Glomerular visceral epithelial cell (primary cell): ENCODE measurements around the gene NAGLU.
A peak's percentile ranks its signal among the peaks of the same experiment; 100 is the strongest.

ENCODE experiments used
- DNase-seq: peaks from one replicate; pipeline ENCODE4 v3.0.0-alpha.2; 2016; ENCODE audit errors: extremely low spot score

NAGLU gene

GRCh38 chr17:42536048-42536371 is at the start of gene NAGLU:
Gene NAGLU (plus strand): TSS chr17:42536241. CDS start chr17:42536273, 32 bp downstream.
- DNase-seq: peak; percentile 86

DNA sequence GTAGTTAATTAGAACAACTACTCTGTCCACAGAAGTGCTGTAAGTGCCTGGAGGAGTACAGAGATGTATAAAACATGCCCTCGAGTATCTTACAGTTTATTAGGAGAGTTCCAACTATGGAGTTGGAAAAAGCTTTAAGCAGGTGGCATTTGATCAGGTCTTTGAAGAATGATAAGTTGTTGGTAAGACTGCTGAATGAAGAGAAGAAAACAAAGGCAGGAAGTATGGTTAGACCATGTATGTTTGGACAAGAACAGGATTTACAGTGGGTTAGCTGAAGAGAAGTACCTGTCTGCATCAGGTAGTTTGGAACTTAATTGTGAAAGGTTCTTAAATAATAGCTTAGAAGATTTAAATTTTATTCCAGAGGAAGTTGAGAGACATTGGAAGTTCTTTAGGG is 48.0 kb upstream of the NAGLU start:
- DNase-seq: no peak

DNA sequence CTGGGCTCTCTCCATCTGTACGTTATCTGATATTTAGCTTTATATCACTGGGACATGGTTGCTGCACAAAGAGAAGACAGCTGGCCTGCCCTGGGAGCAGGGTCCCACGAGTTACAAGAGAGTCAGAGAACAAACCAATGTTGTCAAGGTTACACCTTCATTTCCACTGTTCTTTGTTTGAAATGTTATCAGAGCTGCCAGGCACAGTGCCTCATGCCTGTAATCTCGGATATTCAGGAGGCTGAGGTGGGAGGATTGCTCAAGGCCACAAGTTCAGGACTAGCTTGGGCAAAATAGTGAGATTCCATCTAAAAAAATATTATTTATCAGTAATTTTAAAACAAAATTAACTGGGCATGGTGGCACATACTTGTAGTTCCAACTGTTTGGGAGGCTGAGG is 42.7 kb upstream of the NAGLU start:
- DNase-seq: no peak

- no peak for DNase-seq
Observed at GRCh38 chr17:42494673-42495072, 41.4 kb upstream of the NAGLU start.

- no peak for DNase-seq
Observed at GRCh38 chr17:42498828-42499227, 37.2 kb upstream of the NAGLU start.

GRCh38 chr17:42502091-42502490 is 34.0 kb upstream of the NAGLU start:
- DNase-seq: no peak

DNA sequence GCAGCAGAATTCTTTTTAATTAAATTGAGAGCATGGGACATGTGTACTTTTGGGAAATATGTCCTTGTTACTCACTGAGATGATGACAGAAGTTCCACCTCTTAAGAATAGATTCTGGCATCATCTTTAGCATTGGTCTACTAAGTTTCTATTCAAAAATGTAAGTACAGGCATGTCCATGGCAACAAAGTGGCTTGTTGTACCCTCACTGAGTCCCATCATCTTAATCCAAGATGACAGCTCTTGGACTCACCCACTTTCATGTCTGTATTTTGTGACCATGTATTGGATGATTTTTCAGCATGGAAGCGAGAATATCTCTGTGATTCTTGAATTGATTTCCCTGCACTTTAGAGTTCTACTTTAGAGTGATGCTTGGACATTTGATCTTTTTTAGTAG is 33.1 kb upstream of the NAGLU start:
- no peak for DNase-seq

- no peak for DNase-seq
Observed at GRCh38 chr17:42507671-42508070, 28.4 kb upstream of the NAGLU start.

DNA sequence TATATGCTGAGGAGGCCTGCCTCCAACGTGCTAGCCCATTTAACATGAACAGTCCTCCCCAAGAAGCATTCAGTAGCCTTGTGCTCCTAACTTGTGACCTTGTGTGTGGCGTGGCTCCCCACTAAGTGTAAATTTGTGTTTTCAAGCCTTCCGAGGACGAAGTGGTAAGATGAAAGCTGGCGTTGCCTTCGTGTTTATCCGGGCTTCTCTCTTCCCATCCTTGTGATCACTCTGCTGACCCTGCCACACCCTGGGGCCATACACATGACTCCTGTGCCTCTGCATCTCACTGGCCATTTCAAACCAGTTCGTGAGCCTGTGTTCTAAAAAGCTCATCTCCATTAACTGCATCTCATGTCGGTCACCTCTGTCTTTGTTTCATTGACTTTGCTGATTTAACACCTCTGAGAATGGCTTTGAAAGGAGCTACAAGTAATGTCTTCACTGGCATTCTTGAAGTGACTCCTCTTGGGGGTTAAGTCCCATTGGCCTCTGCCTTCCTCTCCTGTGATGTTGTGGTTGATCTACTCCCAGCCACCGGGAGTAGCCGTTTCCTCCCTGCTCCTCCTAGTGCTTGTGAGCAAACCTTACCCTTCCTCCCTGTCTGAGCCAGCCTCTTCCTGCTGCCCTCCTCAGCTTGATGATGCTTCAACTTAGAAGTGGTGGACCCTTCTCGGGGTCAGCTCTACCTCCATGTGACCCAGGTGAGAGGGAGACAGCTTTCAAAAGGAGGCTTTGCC is 27.4 kb upstream of the NAGLU start:
- no peak for DNase-seq

DNA sequence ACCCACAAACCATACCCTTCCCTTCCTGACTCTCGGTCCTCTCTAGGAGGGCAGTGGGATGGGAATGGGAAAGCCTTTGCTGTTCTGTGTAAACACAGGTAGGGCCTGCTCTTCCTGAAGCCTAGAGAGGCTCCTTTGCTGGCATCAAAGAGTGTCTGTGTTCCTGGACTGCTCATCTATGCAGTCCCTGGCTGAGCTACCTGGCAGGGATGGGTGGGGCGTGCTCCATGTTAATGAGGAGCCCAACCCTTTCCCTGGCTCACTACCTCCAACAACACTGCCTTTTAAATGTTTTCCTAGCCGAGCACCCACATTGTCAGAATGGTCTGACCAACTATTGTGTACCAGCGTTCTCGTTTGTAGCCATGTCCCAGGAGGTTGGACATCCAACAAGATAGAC is 26.6 kb upstream of the NAGLU start:
- no peak for DNase-seq

DNA sequence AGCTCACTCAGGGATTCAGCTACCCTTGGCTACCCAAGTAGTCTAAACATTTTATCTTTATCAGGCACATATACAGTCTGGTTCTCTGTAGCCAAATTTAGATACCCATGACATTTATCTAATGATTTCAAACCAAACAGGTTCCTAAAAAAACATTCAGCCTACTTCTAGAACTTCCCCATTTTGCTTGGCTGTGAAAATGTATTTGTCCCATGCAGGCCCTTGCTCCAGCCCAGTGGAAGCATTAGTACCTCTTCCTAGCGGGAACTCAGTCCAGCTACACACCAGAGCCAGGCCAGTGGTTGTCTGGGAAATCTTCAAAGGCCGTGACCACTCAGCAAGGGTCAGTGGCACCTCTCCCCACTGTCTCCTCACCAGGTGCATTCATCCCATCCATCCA is 26.2 kb upstream of the NAGLU start:
- DNase-seq: no peak

DNA sequence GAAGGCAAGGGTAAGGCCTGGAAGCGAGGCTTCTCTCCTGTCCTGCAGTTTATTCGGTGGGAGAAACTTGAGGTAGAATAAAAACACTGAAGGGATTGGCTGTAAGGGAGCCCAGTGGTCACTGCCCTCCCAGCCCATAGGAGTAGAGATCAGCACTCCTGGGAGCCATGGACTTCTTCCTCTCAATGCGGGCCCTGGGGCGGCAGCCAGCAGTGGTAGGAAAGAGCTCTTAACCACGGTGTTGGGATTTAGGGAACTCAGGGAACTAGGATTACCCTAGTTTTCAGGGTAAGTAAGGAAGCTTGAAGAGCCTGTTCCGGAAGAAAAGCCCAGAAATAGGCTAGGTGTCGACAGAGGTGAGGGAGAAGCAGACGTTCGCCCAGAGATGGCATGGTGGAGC is 23.8 kb upstream of the NAGLU start:
- DNase-seq: no peak

DNA sequence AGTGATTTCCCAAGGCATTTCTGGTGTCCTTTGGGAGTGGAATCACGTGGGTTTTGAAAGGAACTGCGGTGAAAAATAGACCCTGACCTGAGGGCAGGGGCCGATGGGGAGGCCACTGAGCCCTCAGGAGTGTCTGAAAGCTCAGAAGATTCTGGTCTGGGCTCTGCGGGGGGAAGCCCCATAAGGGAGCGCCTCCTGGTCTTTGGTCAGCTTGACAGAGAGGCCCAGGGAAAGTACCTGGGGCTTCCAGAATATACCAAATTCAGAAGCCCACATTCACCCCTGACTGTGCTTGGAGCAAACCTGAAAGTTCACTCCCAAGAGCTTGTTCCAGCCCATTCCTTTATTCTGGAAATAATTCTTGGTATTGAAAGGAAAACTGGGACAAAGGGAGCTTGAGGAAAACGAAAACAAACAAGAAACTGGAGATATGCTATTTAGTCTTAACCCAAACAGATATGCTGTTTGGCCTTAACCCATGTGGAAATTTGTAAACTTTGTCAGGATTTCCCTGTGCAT is 23.2 kb upstream of the NAGLU start:
- no peak for DNase-seq

DNA sequence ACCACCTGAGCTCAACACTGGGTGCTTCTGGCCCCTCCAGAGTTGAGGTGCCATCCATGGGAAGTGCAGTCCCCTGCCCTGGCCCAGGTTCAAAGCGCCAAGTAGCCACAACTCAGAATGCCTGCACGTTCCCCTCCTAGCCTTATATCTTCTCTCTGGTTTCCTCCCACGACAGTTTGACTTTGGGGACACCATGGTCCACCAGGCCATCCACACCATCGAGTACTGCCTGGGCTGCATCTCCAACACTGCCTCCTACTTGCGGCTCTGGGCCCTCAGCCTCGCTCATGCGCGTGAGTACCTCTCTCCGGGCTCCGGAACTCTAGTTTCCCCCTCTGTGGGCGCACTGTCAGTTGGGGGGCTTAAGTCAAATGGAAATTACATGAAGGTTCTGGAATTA is 22.4 kb upstream of the NAGLU start:
- DNase-seq: no peak

- DNase-seq: no peak
Observed at GRCh38 chr17:42514279-42514678, 21.8 kb upstream of the NAGLU start.

GRCh38 chr17:42514867-42515266 is 21.2 kb upstream of the NAGLU start:
- DNase-seq: no peak

DNA sequence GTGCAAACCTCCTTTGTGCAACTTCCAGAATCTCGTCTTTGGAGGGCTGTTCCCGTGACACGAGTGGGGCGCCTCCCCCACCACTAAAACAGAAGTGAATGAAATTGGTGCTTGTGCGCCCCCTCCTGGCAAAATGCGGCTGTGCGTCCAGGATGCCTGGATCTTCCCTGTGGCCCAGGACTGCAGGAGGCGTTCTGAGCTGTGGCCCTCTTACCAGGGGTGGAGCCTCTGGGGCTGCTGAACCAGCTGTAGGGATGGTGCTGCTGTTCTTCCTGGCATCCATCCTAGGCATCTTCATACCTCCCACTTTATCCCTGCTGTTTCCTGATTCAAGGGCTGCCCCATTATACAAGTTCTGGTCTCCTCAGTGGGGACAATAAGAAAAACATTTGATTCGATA is 18.5 kb upstream of the NAGLU start:
- peak; percentile 91 for DNase-seq

DNA sequence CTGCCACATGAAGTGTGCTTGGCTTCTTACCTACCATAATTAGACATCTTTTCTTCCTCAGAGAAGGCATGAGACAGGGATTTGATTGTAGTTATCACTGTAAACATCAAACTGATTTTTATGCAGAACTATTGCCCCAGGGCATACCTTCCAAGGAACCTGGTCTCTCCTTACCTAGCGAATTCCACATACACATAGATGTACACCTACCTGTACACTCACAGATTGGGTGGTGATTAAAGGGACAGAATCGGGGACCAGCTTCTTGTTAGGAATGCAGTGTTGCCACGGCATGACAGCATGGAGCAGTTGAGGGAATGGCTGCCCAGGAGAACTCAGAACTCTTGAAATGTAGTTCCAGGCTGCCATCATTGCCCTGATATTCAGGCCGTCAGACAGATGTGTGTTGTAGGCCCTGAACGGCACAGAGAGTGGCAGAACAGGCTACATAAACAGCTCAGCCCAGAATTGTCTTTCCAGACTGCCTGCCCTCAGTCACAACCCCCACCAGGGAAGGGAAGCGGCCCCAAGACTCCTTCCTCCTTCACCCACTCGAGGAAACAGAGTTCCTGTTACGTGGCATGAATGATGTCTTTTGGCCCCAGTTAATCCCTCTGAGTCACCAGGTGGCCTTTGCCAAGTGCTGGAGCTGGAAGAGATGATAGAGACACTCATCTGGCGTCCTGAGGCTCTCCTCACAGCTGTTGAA is 17.8 kb upstream of the NAGLU start:
- peak; percentile 93 for DNase-seq

GRCh38 chr17:42518755-42519545 is 17.1 kb upstream of the NAGLU start:
- DNase-seq: peak; percentile 65

- DNase-seq: peak; percentile 98
Observed at GRCh38 chr17:42519546-42520491, 16.2 kb upstream of the NAGLU start.

DNA sequence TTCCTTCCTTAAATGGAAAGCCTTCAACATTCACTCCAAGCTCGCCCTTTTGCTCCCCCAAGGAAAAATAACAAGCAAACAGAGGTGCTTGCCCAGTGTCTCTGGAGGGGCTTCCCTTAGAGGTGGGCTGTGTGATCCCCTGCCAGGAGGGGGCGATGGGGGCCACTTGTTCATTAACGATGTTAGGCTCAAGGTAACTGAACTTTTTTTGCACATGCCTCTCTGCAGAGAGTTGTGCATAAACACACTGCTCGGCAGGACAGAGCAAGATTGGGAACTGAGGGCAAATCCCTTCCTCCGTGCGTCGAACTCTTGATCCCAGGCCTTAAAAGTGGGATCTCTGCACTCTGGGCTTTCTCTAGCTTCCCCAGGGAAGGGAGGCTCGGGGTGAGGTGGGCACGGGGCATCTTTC is 15.5 kb upstream of the NAGLU start:
- no peak for DNase-seq
